ENCODE results near the gene RASSF10. TPM values are rescaled to one million over a fixed set of nuclear protein-coding genes. Genes with fewer than 3 reads are reported as not detected.

The RASSF10 gene
- polyA plus RNA-seq, 3 donors, result not detected

DNA sequence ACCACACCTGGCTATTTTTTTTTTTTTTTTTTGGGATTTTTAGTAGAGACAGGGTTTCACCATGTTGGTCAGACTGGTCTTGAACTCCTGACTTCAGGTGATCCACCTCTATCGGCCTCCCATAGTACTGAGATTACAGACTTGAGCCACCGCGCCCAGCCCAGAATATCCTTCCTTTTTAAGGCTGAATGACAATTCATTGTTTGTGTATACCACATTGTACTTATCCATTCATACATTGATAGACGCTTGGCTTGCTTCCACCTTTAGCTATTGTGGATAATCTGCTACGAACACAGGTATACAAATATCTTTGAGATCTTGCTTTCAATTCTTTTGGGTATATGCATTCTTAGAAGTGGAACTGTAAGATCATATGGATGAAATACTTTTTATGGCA is 10.8 kb upstream of the RASSF10 start:
- no peak overlapping the region for H3K27ac Mint-ChIP-seq
- no peak overlapping the region for H3K4me3 Mint-ChIP-seq
- H3K36me3 ChIP-seq (replicated peaks in 1 of 2; ENCODE audit: control insufficient read depth in 1 of 2, insufficient read depth in 2 of 2, low read length in 2 of 2), result no peaks in the 10 kb centered on the region
- no peak overlapping the region for H3K9ac ChIP-seq (ENCODE audit: insufficient read depth, low read length, poor library complexity, severe bottlenecking)
- H3K79me2 ChIP-seq (ENCODE audit: insufficient read depth, low read length), result no peaks in the 10 kb centered on the region
- TF ChIP-seq, protein P1, sequence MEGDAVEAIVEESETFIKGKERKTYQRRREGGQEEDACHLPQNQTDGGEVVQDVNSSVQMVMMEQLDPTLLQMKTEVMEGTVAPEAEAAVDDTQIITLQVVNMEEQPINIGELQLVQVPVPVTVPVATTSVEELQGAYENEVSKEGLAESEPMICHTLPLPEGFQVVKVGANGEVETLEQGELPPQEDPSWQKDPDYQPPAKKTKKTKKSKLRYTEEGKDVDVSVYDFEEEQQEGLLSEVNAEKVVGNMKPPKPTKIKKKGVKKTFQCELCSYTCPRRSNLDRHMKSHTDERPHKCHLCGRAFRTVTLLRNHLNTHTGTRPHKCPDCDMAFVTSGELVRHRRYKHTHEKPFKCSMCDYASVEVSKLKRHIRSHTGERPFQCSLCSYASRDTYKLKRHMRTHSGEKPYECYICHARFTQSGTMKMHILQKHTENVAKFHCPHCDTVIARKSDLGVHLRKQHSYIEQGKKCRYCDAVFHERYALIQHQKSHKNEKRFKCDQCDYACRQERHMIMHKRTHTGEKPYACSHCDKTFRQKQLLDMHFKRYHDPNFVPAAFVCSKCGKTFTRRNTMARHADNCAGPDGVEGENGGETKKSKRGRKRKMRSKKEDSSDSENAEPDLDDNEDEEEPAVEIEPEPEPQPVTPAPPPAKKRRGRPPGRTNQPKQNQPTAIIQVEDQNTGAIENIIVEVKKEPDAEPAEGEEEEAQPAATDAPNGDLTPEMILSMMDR (IDR thresholded peaks at IDR 0.05), result no peak
- no peaks in the 10 kb centered on the region for H3K27me3 ChIP-seq (ENCODE audit: control insufficient read depth in 2 of 2, insufficient read depth in 2 of 2, low read length in 2 of 2)
- no peaks in the 10 kb centered on the region for H3K9me3 ChIP-seq (replicated peaks in 1 of 2; ENCODE audit: control insufficient read depth in 1 of 2, insufficient read depth in 1 of 2, low read length in 2 of 2)
- no peak overlapping the region for H2AFZ ChIP-seq (ENCODE audit: insufficient read depth, low read depth, low read length, poor library complexity, severe bottlenecking)
- H3K4me1 Mint-ChIP-seq, result no peaks in the 10 kb centered on the region
- H3K4me3 ChIP-seq (replicated peaks in 1 of 3; ENCODE audit: low read depth in 2 of 3, low read length in 3 of 3), result no peak overlapping the region
- H3K36me3 Mint-ChIP-seq, result no peaks in the 10 kb centered on the region
- no peaks in the 10 kb centered on the region for H4K20me1 ChIP-seq (ENCODE audit: insufficient read depth, low read length)
- H3K4me1 ChIP-seq (ENCODE audit: control insufficient read depth in 1 of 2, insufficient read depth in 2 of 2, low read length in 2 of 2), result no peaks in the 10 kb centered on the region
- 80% methylated on average over 3 of the region's 5 CpGs for WGBS (ENCODE audit: insufficient coverage)
- intact Hi-C loops (cut with micrococcal nuclease), result no loop called here
- H3K27ac ChIP-seq (ENCODE audit: low read depth in 1 of 2, low read length in 2 of 2), result no peak overlapping the region
- no peak overlapping the region for H3K4me2 ChIP-seq (replicated peaks; ENCODE audit: extremely low read depth, low read length, poor library complexity, severe bottlenecking)
- H3K27me3 Mint-ChIP-seq (ENCODE audit: low read depth in 3 of 3), result peaks cover 0 to 3% (median 2%) of the 10 kb centered on the region in 3 donors
- DNase-seq, result no peak
- H3K9me3 Mint-ChIP-seq, result peaks cover 0 to 4% (median 0%) of the 10 kb centered on the region in 7 donors

DNA sequence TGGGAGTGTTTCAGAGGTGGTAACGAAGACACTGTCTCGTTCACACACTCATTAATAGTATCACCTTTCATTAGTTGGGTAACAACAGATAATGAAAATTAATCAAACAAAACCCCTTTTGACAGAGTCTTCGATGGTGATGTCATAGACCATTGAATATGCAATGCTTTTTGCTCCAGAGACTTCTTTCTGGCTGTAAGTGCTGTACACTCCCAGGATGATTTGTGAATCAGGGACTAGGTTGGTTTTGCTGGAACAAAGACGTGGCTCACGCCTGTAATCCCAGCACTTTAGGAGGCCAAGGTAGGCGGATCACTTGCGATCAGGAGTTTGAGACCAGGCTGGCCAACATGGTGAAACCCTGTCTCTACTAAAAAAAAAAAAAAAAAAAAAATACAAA is 9.5 kb upstream of the RASSF10 start:
- DNase-seq, result no peak
- Mint-ChIP-seq H3K36me3 (no peaks in the 10 kb centered on the region), H3K27ac (no peak overlapping the region), H3K9me3 (peaks cover 0 to 4% (median 0%) of the 10 kb centered on the region in 7 donors), H3K4me3 (no peak overlapping the region), H3K27me3 (ENCODE audit: low read depth in 3 of 3) (peaks cover 2 to 3% (median 2%) of the 10 kb centered on the region in 3 donors), H3K4me1 (no peaks in the 10 kb centered on the region)
- 89% methylated on average over 3 of the region's 7 CpGs for WGBS (ENCODE audit: insufficient coverage)
- H3K9ac ChIP-seq (ENCODE audit: insufficient read depth, low read length, poor library complexity, severe bottlenecking), result no peak overlapping the region
- no peak overlapping the region for H3K4me3 ChIP-seq (replicated peaks in 1 of 3; ENCODE audit: low read depth in 2 of 3, low read length in 3 of 3)
- no peaks in the 10 kb centered on the region for H3K9me3 ChIP-seq (replicated peaks in 1 of 2; ENCODE audit: control insufficient read depth in 1 of 2, insufficient read depth in 1 of 2, low read length in 2 of 2)
- H3K27me3 ChIP-seq (ENCODE audit: control insufficient read depth in 2 of 2, insufficient read depth in 2 of 2, low read length in 2 of 2), result peaks cover 0 to 3% of the 10 kb centered on the region in 2 donors
- H3K79me2 ChIP-seq (ENCODE audit: insufficient read depth, low read length), result no peaks in the 10 kb centered on the region
- H4K20me1 ChIP-seq (ENCODE audit: insufficient read depth, low read length), result no peaks in the 10 kb centered on the region
- intact Hi-C loops (cut with micrococcal nuclease), result no loop called here
- H3K4me1 ChIP-seq (ENCODE audit: control insufficient read depth in 1 of 2, insufficient read depth in 2 of 2, low read length in 2 of 2), result no peaks in the 10 kb centered on the region
- no peak overlapping the region for H3K4me2 ChIP-seq (replicated peaks; ENCODE audit: extremely low read depth, low read length, poor library complexity, severe bottlenecking)
- no peaks in the 10 kb centered on the region for H3K36me3 ChIP-seq (replicated peaks in 1 of 2; ENCODE audit: control insufficient read depth in 1 of 2, insufficient read depth in 2 of 2, low read length in 2 of 2)
- no peak overlapping the region for H3K27ac ChIP-seq (ENCODE audit: low read depth in 1 of 2, low read length in 2 of 2)
- TF ChIP-seq, protein P1 (IDR thresholded peaks at IDR 0.05), result no peak
- H2AFZ ChIP-seq (ENCODE audit: insufficient read depth, low read depth, low read length, poor library complexity, severe bottlenecking), result no peak overlapping the region
